Left renal pelvis (tissue), 4 donors: Measurements from ENCODE around the gene OR5K4. TPM values are rescaled to one million over a fixed set of nuclear protein-coding genes. Genes with fewer than 3 reads are reported as not detected.

Experiments used
- DNase-seq, 4 donors: peaks; one replicate each; pipeline ENCODE4 v3.0.0-alpha.2; 2013; ENCODE audit warnings: low read depth in 4 of 4, low spot score in 3 of 4
- polyA plus RNA-seq, 4 donors: library from polyadenylated mRNA; unstranded; fragments of 120-200 nt; gene quantifications; one replicate each; pipeline ENCODE4 v1.2.1, GENCODE V29; 2013; ENCODE audit not compliant: insufficient read length in 4 of 4

OR5K4 gene, protein sequence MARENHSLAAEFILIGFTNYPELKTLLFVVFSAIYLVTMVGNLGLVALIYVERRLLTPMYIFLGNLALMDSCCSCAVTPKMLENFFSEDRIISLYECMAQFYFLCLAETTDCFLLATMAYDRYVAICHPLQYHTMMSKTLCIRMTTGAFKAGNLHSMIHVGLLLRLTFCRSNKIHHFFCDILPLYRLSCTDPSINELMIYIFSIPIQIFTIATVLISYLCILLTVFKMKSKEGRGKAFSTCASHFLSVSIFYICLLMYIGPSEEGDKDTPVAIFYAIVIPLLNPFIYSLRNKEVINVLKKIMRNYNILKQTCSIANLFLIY
- polyA plus RNA-seq, result not detected

DNA sequence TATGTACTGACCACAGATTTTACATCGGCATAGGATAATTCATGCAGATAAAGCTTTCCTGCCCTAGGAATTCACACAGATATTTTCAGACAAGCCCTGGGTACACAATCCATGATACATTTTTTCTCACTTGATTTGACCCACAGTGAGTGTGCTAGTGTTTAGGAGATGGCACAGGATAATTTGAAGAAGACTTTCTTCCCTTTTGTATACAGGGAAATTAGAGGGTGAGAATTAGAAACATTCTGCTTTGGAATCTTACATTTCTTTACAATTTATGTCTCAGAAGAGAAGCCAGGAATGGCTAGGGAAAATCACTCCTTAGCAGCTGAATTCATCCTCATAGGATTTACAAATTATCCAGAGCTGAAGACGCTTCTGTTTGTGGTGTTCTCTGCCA lies at the start of gene OR5K4:
TSS of gene OR5K4 (plus strand) at position 301 of the 400 bp plus-strand sequence. CDS start at position 301, 0 bp downstream.
- no peak for DNase-seq

DNA sequence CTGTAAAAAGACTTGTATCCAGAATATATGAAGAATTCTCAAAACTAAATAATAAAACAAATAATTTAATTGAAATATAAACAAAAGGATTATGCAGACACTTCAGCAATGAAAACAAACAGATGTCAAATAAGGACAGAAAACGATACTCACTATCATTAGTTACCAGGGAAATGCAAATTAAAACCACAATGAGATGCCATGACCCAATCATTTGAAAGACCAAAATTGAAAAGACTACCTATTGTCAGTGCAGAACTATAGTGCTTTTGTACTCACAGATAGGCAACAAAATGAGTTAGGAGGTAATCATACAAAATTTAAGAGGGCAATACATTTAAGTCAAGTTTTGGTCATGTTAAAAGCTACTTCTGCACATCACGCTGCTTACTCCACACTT lies 31.6 kb upstream of the OR5K4 start:
- no peak for DNase-seq

DNA sequence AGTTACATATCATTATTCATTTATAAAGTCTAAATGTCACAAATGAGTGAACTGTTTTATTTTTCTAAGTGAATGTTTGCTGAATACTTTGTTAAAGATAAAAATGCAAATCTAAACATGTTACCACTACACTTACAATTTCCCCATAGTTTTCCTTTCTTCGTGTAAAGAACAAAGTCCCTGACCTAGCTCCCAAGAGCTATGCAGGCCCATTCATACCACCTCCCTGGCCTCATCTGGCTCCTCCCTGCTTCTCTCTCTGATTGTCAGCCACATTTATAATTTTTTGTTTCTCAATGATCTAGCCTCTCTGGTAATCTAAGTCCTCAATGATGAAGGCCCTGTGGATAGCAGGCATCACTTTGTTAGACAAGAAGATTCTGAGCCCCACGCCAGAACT lies 31.0 kb upstream of the OR5K4 start:
- DNase-seq, result no peak

DNA sequence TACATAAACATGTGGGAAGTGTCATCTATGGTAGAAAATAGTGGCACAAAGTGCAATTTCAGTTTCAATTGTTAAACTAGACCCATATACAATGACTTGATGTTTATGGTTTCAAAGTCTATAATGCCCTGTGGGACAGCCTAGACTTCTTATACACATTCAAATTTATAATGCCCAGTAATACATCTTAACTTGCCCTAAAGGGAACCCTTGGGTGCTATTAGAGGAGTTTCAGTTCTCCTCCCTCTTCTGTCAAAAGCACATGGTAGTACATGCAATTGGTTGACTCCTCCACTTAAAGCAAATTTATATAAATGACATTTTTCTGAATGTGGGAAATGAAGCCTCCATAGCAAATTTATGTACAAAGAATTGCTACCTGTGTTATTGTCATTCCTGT lies 30.2 kb upstream of the OR5K4 start:
- DNase-seq, result no peak

DNA sequence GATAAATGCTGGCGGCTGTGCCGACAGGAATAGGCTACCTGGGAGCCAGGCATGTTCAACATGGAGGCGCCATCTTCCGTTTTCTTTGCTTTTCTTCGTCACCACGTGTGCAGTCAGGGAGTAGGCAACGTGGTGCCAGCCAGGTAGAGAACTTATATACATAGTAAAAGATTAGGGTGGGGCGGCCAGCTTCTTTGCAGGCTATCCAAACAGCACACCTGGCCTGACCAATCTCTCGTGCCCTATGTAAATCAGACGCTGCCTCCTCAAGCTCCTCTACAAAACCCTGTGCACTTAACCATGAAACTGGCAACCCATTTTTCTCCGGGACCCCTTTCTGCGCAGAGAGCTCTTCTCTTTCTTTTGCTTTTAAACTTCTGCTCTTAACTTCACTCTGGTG lies 28.6 kb upstream of the OR5K4 start:
- no peak for DNase-seq

DNA sequence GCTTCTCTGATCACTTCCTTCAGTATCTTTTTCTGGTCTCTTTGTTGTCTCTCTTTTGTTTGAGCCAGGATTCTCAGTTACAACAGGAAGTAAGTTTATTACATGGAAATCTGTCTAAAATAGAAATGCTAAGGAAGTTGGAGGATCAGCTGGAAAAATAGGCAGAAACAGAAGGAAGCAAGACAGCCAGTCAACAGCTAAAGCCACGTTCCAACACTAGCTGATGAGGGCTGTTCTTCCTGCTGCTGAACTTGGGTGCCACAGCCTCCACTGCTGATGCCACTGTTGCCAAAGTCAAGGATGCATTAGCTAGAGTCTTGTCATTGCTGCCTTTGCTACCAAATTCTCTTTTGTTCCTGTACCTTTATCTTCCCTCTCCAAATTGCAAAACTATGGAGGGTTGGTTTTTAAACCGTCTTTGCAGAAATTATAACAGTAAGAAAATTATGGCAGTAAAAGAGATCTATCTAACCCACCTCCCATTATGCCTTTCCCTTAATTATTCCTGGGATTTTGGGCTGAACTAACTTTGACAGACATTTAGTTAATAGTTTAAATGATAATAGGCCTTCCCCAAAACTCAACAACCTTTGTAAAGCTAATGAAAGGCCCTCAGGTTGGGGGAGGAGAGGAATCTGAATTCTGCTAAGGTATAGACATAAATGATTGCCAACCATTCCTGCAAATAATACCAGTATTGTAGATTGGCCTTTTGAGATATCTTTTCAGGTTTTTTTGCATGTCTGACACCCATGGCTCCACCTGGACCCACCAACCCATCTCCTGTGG lies 27.4 kb upstream of the OR5K4 start:
- DNase-seq, result no peak

DNA sequence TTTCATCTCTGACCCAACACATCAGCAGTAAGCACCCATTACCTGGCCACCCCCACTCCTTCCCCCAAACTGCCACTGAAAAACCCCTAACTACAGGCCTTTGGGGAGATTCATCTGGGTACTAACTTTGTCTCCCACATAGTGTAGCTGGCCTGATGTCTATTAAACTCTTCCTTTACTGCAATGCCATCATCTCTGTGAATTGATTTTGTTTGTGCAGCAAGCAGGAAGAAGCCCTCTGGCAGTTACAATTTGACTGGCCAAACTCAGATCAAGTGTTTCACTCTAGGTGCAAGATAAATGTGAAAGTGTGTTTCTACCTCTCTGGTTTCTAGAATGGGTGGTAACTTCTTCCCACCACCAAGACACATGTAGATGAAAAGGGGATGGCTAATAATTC lies 26.7 kb upstream of the OR5K4 start:
- no peak for DNase-seq

- no peak for DNase-seq
Observed at GRCh38 chr3:98328933-98329332, 24.7 kb upstream of the OR5K4 start.

- DNase-seq, result peak in 3 of 4 donors; percentile 12 to 27 (median 22)
Observed at GRCh38 chr3:98329392-98330124, 24.1 kb upstream of the OR5K4 start.

- no peak for DNase-seq
Observed at GRCh38 chr3:98331329-98331728, 22.3 kb upstream of the OR5K4 start.

- DNase-seq, result no peak
Observed at GRCh38 chr3:98333989-98334606, 19.6 kb upstream of the OR5K4 start.

DNA sequence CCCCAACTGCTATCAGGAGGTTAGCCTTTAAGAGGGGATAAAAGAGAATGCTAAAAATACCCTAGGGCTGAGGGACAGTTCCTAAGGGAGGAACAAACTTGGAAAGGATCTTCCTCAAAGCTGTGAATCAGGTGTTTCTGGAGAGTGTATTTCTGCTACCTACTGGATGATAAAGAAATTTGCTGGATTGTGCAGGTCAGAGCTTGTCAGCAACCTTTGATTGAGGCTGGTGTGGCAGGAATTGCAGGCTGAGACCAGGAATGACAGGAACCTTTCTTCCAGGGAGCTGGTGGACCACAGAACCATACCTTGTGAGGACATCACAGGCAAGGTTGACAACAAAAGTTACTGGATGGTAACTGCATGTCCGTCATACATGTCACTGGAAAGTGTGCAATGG lies 14.6 kb upstream of the OR5K4 start:
- DNase-seq, result no peak

- no peak for DNase-seq
Observed at GRCh38 chr3:98341758-98342157, 11.9 kb upstream of the OR5K4 start.

GRCh38 chr3:98343647-98344507 lies 9.8 kb upstream of the OR5K4 start:
- DNase-seq, result peak in 2 of 4 donors; percentile 14 to 16

DNA sequence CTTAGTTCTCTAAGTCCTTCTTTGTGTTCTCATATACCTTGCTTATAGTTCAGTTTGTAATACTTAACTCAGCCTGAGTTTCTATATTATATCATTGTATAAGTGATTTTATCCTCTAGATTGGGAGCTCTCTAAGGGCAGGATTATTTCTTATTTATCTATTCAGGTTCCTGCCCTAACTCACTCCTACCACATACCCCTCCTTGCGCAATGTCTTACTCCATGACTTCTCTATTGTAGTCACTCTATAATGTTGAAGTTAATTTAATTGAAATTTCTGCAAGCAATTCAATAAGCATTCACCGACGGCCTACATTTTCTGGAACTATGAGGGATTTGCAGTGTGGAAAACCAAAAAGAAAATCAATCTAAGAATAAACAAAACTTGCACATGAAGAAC lies 3.6 kb upstream of the OR5K4 start:
- DNase-seq, result no peak

DNA sequence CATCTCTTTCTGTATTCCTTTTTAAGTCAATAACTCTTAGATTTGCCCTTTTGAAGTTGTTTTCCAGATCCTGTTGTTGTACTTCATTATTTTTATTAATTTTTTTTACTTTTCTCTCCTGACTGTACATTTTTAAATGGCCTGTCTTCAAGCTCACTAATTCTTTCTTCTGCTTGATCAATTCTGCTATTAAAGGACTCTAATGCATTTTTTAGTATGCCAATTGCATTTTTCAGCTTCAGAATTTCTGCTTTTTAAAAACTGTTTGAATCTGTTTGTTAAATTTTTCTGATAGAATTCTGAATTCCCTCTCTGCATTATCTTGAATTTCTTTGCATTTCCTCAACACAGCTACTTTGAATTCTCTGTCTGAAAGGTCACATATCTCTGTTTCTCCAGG lies 5.6 kb downstream of the OR5K4 start:
- DNase-seq, result no peak

GRCh38 chr3:98359993-98360675 lies 6.5 kb downstream of the OR5K4 start:
- no peak for DNase-seq

DNA sequence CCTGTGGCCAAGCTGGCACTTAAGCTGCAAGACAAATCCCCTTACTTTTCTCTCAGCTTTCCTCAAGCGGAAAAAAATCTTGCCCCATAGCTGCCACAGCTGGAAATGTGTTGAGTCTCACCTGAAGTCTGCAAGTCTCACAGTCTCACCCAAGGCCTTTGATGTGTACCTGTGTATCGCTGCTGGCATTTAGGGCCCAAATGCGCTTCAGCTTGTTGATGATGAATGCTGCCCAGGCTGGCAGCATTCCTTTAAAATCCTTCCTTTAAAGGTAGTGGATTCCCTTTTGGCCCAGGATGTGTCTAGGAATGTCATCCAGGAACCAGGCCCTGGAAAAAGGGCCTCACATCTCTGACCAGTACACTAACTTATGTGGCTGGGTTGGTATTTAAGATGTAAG lies 7.0 kb downstream of the OR5K4 start:
- DNase-seq, result no peak

- no peak for DNase-seq
Observed at GRCh38 chr3:98361289-98361688, 7.6 kb downstream of the OR5K4 start.
